Fibroblast of the conjunctiva (primary cell): ENCODE data around the gene DLGAP1.

Experiments
- DNase-seq: peaks from one replicate; pipeline ENCODE4 v3.0.0-alpha.2; 2010; ENCODE audit warnings: low read depth

The DLGAP1 gene

GRCh38 chr18:3688690-3689089, 766.4 kb downstream of the DLGAP1 start:
- DNase-seq: peak; percentile 79

GRCh38 chr18:3683483-3683882, 771.6 kb downstream of the DLGAP1 start:
- no peak for DNase-seq

- no peak for DNase-seq
Measured at GRCh38 chr18:3682061-3682460, 773.0 kb downstream of the DLGAP1 start.

GRCh38 chr18:3679241-3679640, 775.9 kb downstream of the DLGAP1 start:
- DNase-seq: no peak

GRCh38 chr18:3675994-3676393, 779.1 kb downstream of the DLGAP1 start:
- no peak for DNase-seq

GRCh38 chr18:3675446-3675845, 779.7 kb downstream of the DLGAP1 start:
- no peak for DNase-seq

GRCh38 chr18:3671176-3671575, 783.9 kb downstream of the DLGAP1 start:
- DNase-seq: no peak

- DNase-seq: no peak
Measured at GRCh38 chr18:3669376-3669775, 785.7 kb downstream of the DLGAP1 start.

- DNase-seq: no peak
Measured at GRCh38 chr18:3667255-3668137, 787.6 kb downstream of the DLGAP1 start.

GRCh38 chr18:3666526-3667254, 788.4 kb downstream of the DLGAP1 start:
- DNase-seq: no peak

GRCh38 chr18:3665780-3666525, 789.2 kb downstream of the DLGAP1 start:
- DNase-seq: peak; percentile 84

- no peak for DNase-seq
Measured at GRCh38 chr18:3665204-3665603, 789.9 kb downstream of the DLGAP1 start.

GRCh38 chr18:3664563-3665178, 790.4 kb downstream of the DLGAP1 start:
- DNase-seq: no peak

- no peak for DNase-seq
Measured at GRCh38 chr18:3663870-3664512, 791.1 kb downstream of the DLGAP1 start.

GRCh38 chr18:3661989-3662388, 793.1 kb downstream of the DLGAP1 start:
- DNase-seq: no peak

- DNase-seq: no peak
Measured at GRCh38 chr18:3660739-3661515, 794.2 kb downstream of the DLGAP1 start.

GRCh38 chr18:3658529-3658928, 796.6 kb downstream of the DLGAP1 start:
- no peak for DNase-seq

GRCh38 chr18:3655254-3656050, 799.7 kb downstream of the DLGAP1 start:
- no peak for DNase-seq

GRCh38 chr18:3654442-3655253, 800.5 kb downstream of the DLGAP1 start:
- DNase-seq: no peak
